GM23248 (cell line): Measurements from ENCODE around the gene F5. TPM values are rescaled to one million over a fixed set of nuclear protein-coding genes. Genes with fewer than 3 reads are reported as not detected.
A peak's percentile ranks its signal among the peaks of the same experiment; 100 is the strongest.

Experiments
- DNase-seq: peaks from one replicate; pipeline ENCODE4 v3.0.0-alpha.2; 2015
- H2AFZ ChIP-seq: fragments of 200-600 bp; sonication (generic); 2 replicates; pipeline ENCODE4 v1.6.1; 2016; ENCODE audit warnings: antibody characterized with exemption
- H3F3A ChIP-seq: fragments of 200-600 bp; sonication (generic); 2 replicates; pipeline ENCODE4 v1.6.1; 2016; ENCODE audit warnings: mild to moderate bottlenecking, antibody characterized with exemption, mixed run types; ENCODE audit not compliant: insufficient read depth
- H3K27ac ChIP-seq: fragments of 200-600 bp; sonication (generic); 2 replicates; pipeline ENCODE4 v1.5.1; 2016; ENCODE audit warnings: mild to moderate bottlenecking
- H3K27me3 ChIP-seq: fragments of 200-600 bp; sonication (generic); replicated peaks from 2 replicates; pipeline ENCODE4 v1.6.1; 2016; ENCODE audit warnings: mild to moderate bottlenecking; ENCODE audit not compliant: insufficient read depth
- H3K36me3 ChIP-seq: fragments of 200-600 bp; sonication (generic); 2 replicates; pipeline ENCODE4 v1.6.1; 2016; ENCODE audit warnings: low read depth, mild to moderate bottlenecking
- H3K4me1 ChIP-seq: fragments of 200-600 bp; sonication (generic); 2 replicates; pipeline ENCODE4 v1.6.1; 2016; ENCODE audit warnings: mild to moderate bottlenecking; ENCODE audit not compliant: insufficient read depth
- H3K4me2 ChIP-seq: fragments of 200-600 bp; sonication (generic); one replicate; pipeline ENCODE4 v1.6.1; 2016; ENCODE audit warnings: mild to moderate bottlenecking; ENCODE audit not compliant: unreplicated experiment
- H3K4me3 ChIP-seq: fragments of 200-600 bp; sonication (generic); 2 replicates; pipeline ENCODE4 v1.5.1; 2016; ENCODE audit warnings: mild to moderate bottlenecking
- H3K79me2 ChIP-seq: fragments of 200-600 bp; sonication (generic); 2 replicates; pipeline ENCODE4 v1.6.1; 2016; ENCODE audit warnings: mild to moderate bottlenecking; ENCODE audit not compliant: insufficient read depth
- H3K9ac ChIP-seq: fragments of 200-600 bp; sonication (generic); 2 replicates; pipeline ENCODE4 v1.6.1; 2016; ENCODE audit warnings: mild to moderate bottlenecking
- H3K9me2 ChIP-seq: fragments of 200-600 bp; sonication (generic); 2 replicates; pipeline ENCODE4 v1.6.1; 2016; ENCODE audit warnings: mixed run types, mild to moderate bottlenecking, moderate library complexity; ENCODE audit not compliant: insufficient read depth
- H3K9me3 ChIP-seq: fragments of 200-600 bp; sonication (generic); one replicate; pipeline ENCODE4 v1.6.1; 2017; ENCODE audit warnings: low read depth
- H4K20me1 ChIP-seq: fragments of 200-600 bp; sonication (generic); 2 replicates; pipeline ENCODE4 v1.6.0; 2016; ENCODE audit not compliant: insufficient read depth
- EZH2 ChIP-seq: fragments of 200-600 bp; sonication (generic); IDR thresholded peaks from 2 replicates; pipeline ENCODE4 v1.6.1; 2018; ENCODE audit warnings: antibody characterized with exemption, mild to moderate bottlenecking; ENCODE audit not compliant: insufficient read depth, poor library complexity, severe bottlenecking
- EZH2phosphoT487 ChIP-seq: fragments of 200-600 bp; sonication (generic); IDR thresholded peaks from 2 replicates; pipeline ENCODE4 v1.6.1; 2018; ENCODE audit warnings: antibody characterized with exemption, moderate library complexity, mild to moderate bottlenecking, low read depth; ENCODE audit not compliant: insufficient read depth
- WGBS, 2 experiments: methylation state at CpG; one replicate each; pipeline ENCODE4 v1.1.6; 2015 to 2017; ENCODE audit warnings: low lambda C conversion rate in 2 of 2, low coverage in 1 of 2; ENCODE audit errors: missing lambda C conversion rate in 2 of 2; 5-methylcytosine and 5-hydroxymethylcytosine counted together
- in situ Hi-C: fragments of 300-500 bp; cut with MboI; formaldehyde crosslinking; loops from 2 replicates; pipeline ENCODE4 v1.15.0; 2020
- polyA plus RNA-seq: library from polyadenylated mRNA; unstranded; fragments of >200 nt; fragmentation: Nextera tagmentation; extraction: Ambion mirVana; gene quantifications from 2 replicates; pipeline ENCODE4 v1.2.1, GENCODE V29; 2016
- total RNA-seq: library from RNA; depleted of rRNA; stranded (reverse); fragments of >200 nt; shearing (Covaris generic); gene quantifications from 2 replicates; pipeline ENCODE4 v1.2.3, GENCODE V29; 2014

F5 gene
- total and polyA plus RNA-seq, 2 experiments from 2014 or later, result not detected

- H3K9me3 ChIP-seq, result no peaks in the 10 kb centered on the region
- H3K27ac ChIP-seq, result no peak overlapping the region
- H3K9ac ChIP-seq, result no peak overlapping the region
- no peak overlapping the region for H2AFZ ChIP-seq
- no peaks in the 10 kb centered on the region for H3K4me1 ChIP-seq
- H3K27me3 ChIP-seq, result 0 out of 2 replicates have a peak, but pooled peaks cover 4% of the 10 kb centered on the region
- H3F3A ChIP-seq, result no peaks in the 10 kb centered on the region
- H4K20me1 ChIP-seq, result no peaks in the 10 kb centered on the region
- WGBS, 2 experiments, result 19 to 27% methylated on average over 3 of the region's 3 CpGs
- no peaks in the 10 kb centered on the region for H3K36me3 ChIP-seq
- TF ChIP-seq EZH2phosphoT487 (no peak), EZH2 (no peak)
- in situ Hi-C loops, result no loop called here
- DNase-seq, result no peak
- no peak overlapping the region for H3K4me3 ChIP-seq
- H3K4me2 ChIP-seq, result no peak overlapping the region
- no peaks in the 10 kb centered on the region for H3K79me2 ChIP-seq
- H3K9me2 ChIP-seq, result no peaks in the 10 kb centered on the region
Measured at GRCh38 chr1:169594391-169594790, 8.1 kb upstream of the F5 start.

DNA sequence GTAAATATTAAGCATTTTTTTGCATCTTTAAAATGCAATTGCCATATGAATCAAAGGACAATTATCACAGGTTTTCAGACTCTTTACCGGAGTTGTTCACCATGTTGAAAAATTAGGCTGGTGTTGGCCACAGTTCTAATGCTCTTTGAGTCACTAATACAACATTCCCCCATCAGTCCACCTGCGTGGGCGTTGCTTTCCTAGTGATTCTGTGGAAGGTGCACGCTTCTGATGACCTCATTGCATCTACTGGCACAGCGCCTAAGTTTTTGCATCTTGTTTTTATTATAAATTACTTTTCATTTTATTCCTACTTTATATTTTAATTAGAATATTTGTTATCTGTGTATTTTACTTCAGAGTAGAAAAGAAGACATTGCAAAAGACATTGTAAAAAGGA lies 4.7 kb upstream of the F5 start:
- H3K27me3 ChIP-seq, result peaks cover 10% of the 10 kb centered on the region; the same call in 1 of the 2 replicates
- H3K9ac ChIP-seq, result no peak overlapping the region
- H3K27ac ChIP-seq, result no peak overlapping the region
- H3K4me2 ChIP-seq, result no peak overlapping the region
- H3K79me2 ChIP-seq, result no peaks in the 10 kb centered on the region
- in situ Hi-C loops, result no loop called here
- no peaks in the 10 kb centered on the region for H3F3A ChIP-seq
- no peak overlapping the region for H2AFZ ChIP-seq
- H3K9me2 ChIP-seq, result no peaks in the 10 kb centered on the region
- no peaks in the 10 kb centered on the region for H4K20me1 ChIP-seq
- peak; percentile 6 for DNase-seq
- 54 to 62% methylated on average over 5 of the region's 5 CpGs for WGBS, 2 experiments
- no peaks in the 10 kb centered on the region for H3K9me3 ChIP-seq
- no peaks in the 10 kb centered on the region for H3K4me1 ChIP-seq
- no peak overlapping the region for H3K4me3 ChIP-seq
- no peaks in the 10 kb centered on the region for H3K36me3 ChIP-seq
- no peak for TF ChIP-seq EZH2phosphoT487
- no peak for TF ChIP-seq EZH2

GRCh38 chr1:169588785-169589485 lies 2.7 kb upstream of the F5 start:
- no peak for DNase-seq
- no peaks in the 10 kb centered on the region for H4K20me1 ChIP-seq
- no peaks in the 10 kb centered on the region for H3K9me2 ChIP-seq
- peaks cover 24% of the 10 kb centered on the region for H3K27me3 ChIP-seq
- no peaks in the 10 kb centered on the region for H3K79me2 ChIP-seq
- no peak overlapping the region for H3K4me2 ChIP-seq
- no peaks in the 10 kb centered on the region for H3F3A ChIP-seq
- in situ Hi-C loops, result no loop called here
- no peak overlapping the region for H3K9ac ChIP-seq
- no peak overlapping the region for H3K4me3 ChIP-seq
- WGBS, 2 experiments, result 47 to 57% methylated on average over 4 of the region's 4 CpGs
- TF ChIP-seq EZH2 (no peak), EZH2phosphoT487 (no peak)
- no peaks in the 10 kb centered on the region for H3K4me1 ChIP-seq
- no peak overlapping the region for H3K27ac ChIP-seq
- no peaks in the 10 kb centered on the region for H3K9me3 ChIP-seq
- H2AFZ ChIP-seq, result no peak overlapping the region
- no peaks in the 10 kb centered on the region for H3K36me3 ChIP-seq

DNA sequence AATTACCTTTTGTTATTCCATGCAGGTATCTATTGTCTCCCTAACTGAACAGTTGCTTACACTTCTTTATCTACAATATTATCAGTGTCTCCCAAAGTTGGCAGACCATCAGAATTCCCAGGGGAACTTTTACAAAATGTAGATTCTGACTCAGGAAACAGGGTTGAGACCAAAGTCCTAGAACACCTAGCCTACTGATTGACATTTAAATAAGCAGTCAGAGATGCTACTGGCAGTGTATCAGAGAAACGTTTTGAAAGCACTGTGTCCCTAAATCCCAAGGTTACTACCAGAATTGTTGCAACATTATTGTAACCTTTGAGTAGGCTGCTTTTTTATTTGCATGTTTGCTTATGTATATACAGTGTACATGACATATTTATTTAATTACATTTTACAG lies 1.8 kb upstream of the F5 start:
- TF ChIP-seq EZH2, result no peak
- TF ChIP-seq EZH2phosphoT487, result no peak
- no peaks in the 10 kb centered on the region for H3F3A ChIP-seq
- no peaks in the 10 kb centered on the region for H3K9me2 ChIP-seq
- in situ Hi-C loops, result no loop called here
- no peak overlapping the region for H2AFZ ChIP-seq
- H3K27me3 ChIP-seq, result peaks cover 27% of the 10 kb centered on the region
- H3K4me1 ChIP-seq, result no peaks in the 10 kb centered on the region
- H3K9ac ChIP-seq, result no peak overlapping the region
- H4K20me1 ChIP-seq, result no peaks in the 10 kb centered on the region
- no peak overlapping the region for H3K4me3 ChIP-seq
- no peak for DNase-seq
- WGBS, 2 experiments, result 7 to 17% methylated on average over 1 of the region's 1 CpG
- no peak overlapping the region for H3K4me2 ChIP-seq
- H3K79me2 ChIP-seq, result no peaks in the 10 kb centered on the region
- H3K9me3 ChIP-seq, result no peaks in the 10 kb centered on the region
- no peak overlapping the region for H3K27ac ChIP-seq
- H3K36me3 ChIP-seq, result no peaks in the 10 kb centered on the region
